Pericardium fibroblast (primary cell): ENCODE data around the gene LEP. TPM values are rescaled to one million over a fixed set of nuclear protein-coding genes. Genes with fewer than 3 reads are reported as not detected.

Experiments used
- total RNA-seq: library from RNA; depleted of rRNA; stranded (reverse); fragments of >200 nt; gene quantifications from 2 replicates; pipeline ENCODE4 v1.2.3, GENCODE V29; 2015

Gene LEP
- 1.7 TPM in 1 of 2 replicates, not detected in the other for total RNA-seq

GRCh38 chr7:128240696-128241386, at the start of gene LEP:
Gene LEP, plus strand, starts transcription at chr7:128241278. Its CDS starts 10,741 bp downstream, at chr7:128252019.

Other genes with a start within 250 kb of the LEP start
- gene LRRC4, start 209.8 kb upstream of the LEP start, total RNA-seq: 0.09 and 0.12 TPM in 2 replicates
- gene RBM28, start 102.6 kb downstream of the LEP start, total RNA-seq: 9.4 and 10.5 TPM in 2 replicates
- gene PRRT4, start 120.4 kb downstream of the LEP start, total RNA-seq: 1.5 and 3.5 TPM in 2 replicates
- gene IMPDH1, start 168.7 kb downstream of the LEP start, total RNA-seq: 57.6 and 68.4 TPM in 2 replicates
- gene HILPDA, start 214.6 kb downstream of the LEP start, total RNA-seq: 13.3 and 29.0 TPM in 2 replicates
- gene METTL2B, start 235.5 kb downstream of the LEP start, total RNA-seq: 16.2 and 23.6 TPM in 2 replicates